ENCODE results near the gene PCOLCE2. TPM values are rescaled to one million over a fixed set of nuclear protein-coding genes. Genes with fewer than 3 reads are reported as not detected.
"Not testable (repeated sequence)": the region's sequence is repeated elsewhere in the genome, so short reads cannot be mapped to it uniquely, and the experiment has no call there.

Gene PCOLCE2
- total RNA-seq, 1 experiment from 2014 or later = 13.5 TPM

- TF ChIP-seq GRHL2 (CRISPR knock-in tag; IDR thresholded peaks at IDR 0.05; ENCODE audit: insufficient replicate concordance, severe bottlenecking) (no peak), E2F4 (CRISPR knock-in tag; IDR thresholded peaks at IDR 0.05; ENCODE audit: borderline replicate concordance, low read depth) (no peak)
Measured at GRCh38 chr3:142886940-142887339, 1.9 kb downstream of the PCOLCE2 start (continued).

GRCh38 chr3:142886021-142886420, 2.9 kb downstream of the PCOLCE2 start:
- Mint-ChIP-seq H3K4me1 (peaks cover 18% of the 10 kb centered on the region), H3K27ac (no peak overlapping the region), H3K9me3 (no peaks in the 10 kb centered on the region), H3K4me3 (no peak overlapping the region), H3K27me3 (ENCODE audit: low read depth) (peaks cover 17% of the 10 kb centered on the region), H3K36me3 (no peaks in the 10 kb centered on the region)
- POLR2A ChIA-PET = no interaction called here
- no peak for DNase-seq (ENCODE audit: low spot score)
- CTCF ChIA-PET = interaction anchor here (0.7 to 1.1 kb wide), 4 partner anchors 19 to 57 kb away, joined by 3 to 4 read pairs (median 3); no protein-coding TSS in a partner anchor
- no peak for ATAC-seq
- TF ChIP-seq ATF6 (CRISPR knock-in tag; IDR thresholded peaks at IDR 0.05) (no peak), FOXK1 (CRISPR knock-in tag; IDR thresholded peaks at IDR 0.05) (no peak), AFF4 (CRISPR knock-in tag; IDR thresholded peaks at IDR 0.05; ENCODE audit: borderline replicate concordance) (no peak)

GRCh38 chr3:142884531-142884930, 4.4 kb downstream of the PCOLCE2 start:
- ATAC-seq (no peak), DNase-seq (ENCODE audit: low spot score) (no peak)
- ChIA-PET POLR2A (no interaction called here), CTCF (interaction anchor here (1.0 to 1.3 kb wide), 2 partner anchors 18 to 56 kb away, joined by 3 to 4 read pairs; no protein-coding TSS in a partner anchor)
- peaks cover 7% of the 10 kb centered on the region for H3K27me3 Mint-ChIP-seq (ENCODE audit: low read depth)
- H3K36me3 Mint-ChIP-seq = no peaks in the 10 kb centered on the region
- H3K27ac Mint-ChIP-seq = no peak overlapping the region
- H3K4me3 Mint-ChIP-seq = no peak overlapping the region
- peaks cover 17% of the 10 kb centered on the region for H3K4me1 Mint-ChIP-seq
- TF ChIP-seq IRF2 (CRISPR knock-in tag; IDR thresholded peaks at IDR 0.05; ENCODE audit: borderline replicate concordance, low read depth) = no peak
- TF ChIP-seq ZNF416 (CRISPR knock-in tag; IDR thresholded peaks at IDR 0.05) = no peak
- no peak for TF ChIP-seq CTCF (IDR thresholded peaks at IDR 0.05)
- TF ChIP-seq E2F4 (CRISPR knock-in tag; IDR thresholded peaks at IDR 0.05; ENCODE audit: borderline replicate concordance, low read depth) = no peak
- no peak for TF ChIP-seq NR3C1 (CRISPR knock-in tag; conservative IDR thresholded peaks at IDR 0.05; ENCODE audit: low read depth)
- no peaks in the 10 kb centered on the region for H3K9me3 Mint-ChIP-seq

- not testable (repeated sequence) for DNase-seq (ENCODE audit: low spot score); H3K4me3 Mint-ChIP-seq; H3K9me3 Mint-ChIP-seq; H3K27me3 Mint-ChIP-seq (ENCODE audit: low read depth); ATAC-seq; H3K27ac Mint-ChIP-seq; H3K36me3 Mint-ChIP-seq
- POLR2A ChIA-PET = interaction anchor here (0.7 to 1.2 kb wide), 2 partner anchors 9 to 19 kb away, joined by 4 to 5 read pairs; no protein-coding TSS in a partner anchor
- H3K4me1 Mint-ChIP-seq = peaks cover 15% of the 10 kb centered on the region
- CTCF ChIA-PET = interaction anchor here (0.6 to 1.3 kb wide), 2 partner anchors 17 to 471 kb away, joined by 3 read pairs; no protein-coding TSS in a partner anchor
Measured at GRCh38 chr3:142883534-142883933, 5.3 kb downstream of the PCOLCE2 start.
